GM23338 (cell line): Measurements from ENCODE around the gene PNPLA8. TPM values are rescaled to one million over a fixed set of nuclear protein-coding genes. Genes with fewer than 3 reads are reported as not detected.

Experiments used
- ATAC-seq: fragments of 200-7000 bp; cut with Tn5 transposase; 3 replicates; pipeline ENCODE4 v1.9.1; 2020
- DNase-seq: peaks from one replicate; pipeline ENCODE4 v3.0.0-alpha.2; 2015; ENCODE audit warnings: low spot score
- H2AFZ ChIP-seq: fragments of 200-600 bp; sonication (generic); 2 replicates; pipeline ENCODE4 v1.8.0; 2016; ENCODE audit warnings: antibody characterized with exemption, mild to moderate bottlenecking, moderate library complexity
- H3F3A ChIP-seq: fragments of 200-600 bp; sonication (generic); replicated peaks from 2 replicates; pipeline ENCODE4 v1.8.0; 2017; ENCODE audit warnings: antibody characterized with exemption, mixed run types, low read depth
- H3K27ac ChIP-seq: fragments of 200-600 bp; sonication (generic); 2 replicates; pipeline ENCODE4 v1.6.1; 2016; ENCODE audit warnings: low read depth
- H3K27me3 ChIP-seq: fragments of 200-600 bp; sonication (generic); 2 replicates; pipeline ENCODE4 v1.8.0; 2016; ENCODE audit warnings: mild to moderate bottlenecking, mixed run types, moderate library complexity; ENCODE audit not compliant: insufficient read depth
- H3K36me3 ChIP-seq: fragments of 200-600 bp; sonication (generic); 2 replicates; pipeline ENCODE4 v1.8.0; 2016; ENCODE audit warnings: mild to moderate bottlenecking; ENCODE audit not compliant: insufficient read depth
- H3K4me1 ChIP-seq: fragments of 200-600 bp; sonication (generic); 2 replicates; pipeline ENCODE4 v1.8.0; 2016; ENCODE audit warnings: mild to moderate bottlenecking, moderate library complexity; ENCODE audit not compliant: insufficient read depth
- H3K4me2 ChIP-seq: fragments of 200-600 bp; sonication (generic); 2 replicates; pipeline ENCODE4 v1.7.1; 2017; ENCODE audit warnings: mixed run types
- H3K4me3 ChIP-seq: fragments of 200-600 bp; sonication (generic); 2 replicates; pipeline ENCODE4 v1.6.1; 2016; ENCODE audit warnings: mixed run types
- H3K79me2 ChIP-seq: fragments of 200-600 bp; sonication (generic); replicated peaks from 2 replicates; pipeline ENCODE4 v1.8.0; 2017; ENCODE audit warnings: mild to moderate bottlenecking; ENCODE audit not compliant: insufficient read depth
- H3K9me2 ChIP-seq: fragments of 200-600 bp; sonication (generic); 2 replicates; pipeline ENCODE4 v1.8.0; 2017; ENCODE audit not compliant: insufficient read depth
- H4K20me1 ChIP-seq: fragments of 200-600 bp; sonication (generic); replicated peaks from 2 replicates; pipeline ENCODE4 v1.8.0; 2017; ENCODE audit warnings: mild to moderate bottlenecking; ENCODE audit not compliant: insufficient read depth
- H3K27ac Mint-ChIP-seq: 2 replicates; pipeline ENCODE4 v1.8.0; 2020; ENCODE audit warnings: inconsistent platforms, mild to moderate bottlenecking, moderate library complexity, mixed read lengths
- H3K27me3 Mint-ChIP-seq: 3 replicates; pipeline ENCODE4 v1.8.0; 2022; ENCODE audit warnings: low read depth, mild to moderate bottlenecking, moderate library complexity, mixed read lengths, inconsistent platforms; ENCODE audit not compliant: insufficient read depth, poor library complexity
- H3K36me3 Mint-ChIP-seq: 3 replicates; pipeline ENCODE4 v1.8.0; 2021; ENCODE audit warnings: low read depth, mild to moderate bottlenecking, inconsistent platforms, moderate library complexity, mixed read lengths
- H3K4me1 Mint-ChIP-seq: 3 replicates; pipeline ENCODE4 v1.8.0; 2020; ENCODE audit warnings: mild to moderate bottlenecking, inconsistent platforms, mixed read lengths
- H3K4me3 Mint-ChIP-seq: 3 replicates; pipeline ENCODE4 v1.8.0; 2021; ENCODE audit warnings: moderate library complexity, mild to moderate bottlenecking, inconsistent platforms, mixed read lengths
- H3K9me3 Mint-ChIP-seq: 3 replicates; pipeline ENCODE4 v1.8.0; 2020; ENCODE audit warnings: moderate library complexity, mild to moderate bottlenecking, inconsistent platforms, mixed read lengths
- CREB1 ChIP-seq: fragments of 250-450 bp; sonication (Bioruptor Pico); IDR thresholded peaks from 2 replicates; pipeline ENCODE4 v1.5.0; 2020; ENCODE audit warnings: low read depth, mild to moderate bottlenecking, moderate library complexity
- CTCF ChIP-seq, 2 experiments: fragments of 200-600 bp in 1 of 2; sonication (generic) in 1 of 2; conservative IDR thresholded peaks; 2 replicates each; pipeline versions ENCODE4 v1.5.1 to v1.6.1; 2016 to 2017; ENCODE audit warnings: antibody characterized with exemption in 2 of 2, low read depth in 2 of 2, mild to moderate bottlenecking in 2 of 2, moderate library complexity in 1 of 2
- ETS1 ChIP-seq: IDR thresholded peaks from 2 replicates; pipeline ENCODE4 v1.6.1; 2016; ENCODE audit warnings: antibody characterized with exemption
- EZH2 ChIP-seq: fragments of 200-600 bp; sonication (generic); IDR thresholded peaks from one replicate; pipeline ENCODE4 v1.8.0; 2017; ENCODE audit warnings: antibody characterized with exemption, mild to moderate bottlenecking, low read depth; ENCODE audit not compliant: unreplicated experiment
- EZH2phosphoT487 ChIP-seq: fragments of 200-600 bp; sonication (generic); IDR thresholded peaks from one replicate; pipeline ENCODE4 v1.8.1; 2018; ENCODE audit warnings: antibody characterized with exemption; ENCODE audit not compliant: unreplicated experiment
- JUNB ChIP-seq: IDR thresholded peaks from one replicate; pipeline ENCODE4 v1.6.1; 2016; ENCODE audit warnings: antibody characterized with exemption; ENCODE audit not compliant: unreplicated experiment
- NANOG ChIP-seq: IDR thresholded peaks from 2 replicates; pipeline ENCODE4 v1.6.1; 2016; ENCODE audit warnings: antibody characterized with exemption, borderline replicate concordance
- POLR2AphosphoS5 ChIP-seq: IDR thresholded peaks from 2 replicates; pipeline ENCODE4 v1.6.1; 2016; ENCODE audit warnings: antibody characterized with exemption, low read depth
- REST ChIP-seq: IDR thresholded peaks from one replicate; pipeline ENCODE4 v1.6.1; 2018; ENCODE audit warnings: antibody characterized with exemption; ENCODE audit not compliant: unreplicated experiment
- STAT1 ChIP-seq: IDR thresholded peaks from one replicate; pipeline ENCODE4 v1.6.1; 2016; ENCODE audit warnings: antibody characterized with exemption; ENCODE audit not compliant: unreplicated experiment
- ZNF114 ChIP-seq: fragments of 250-450 bp; sonication (Bioruptor Pico); IDR thresholded peaks from 2 replicates; pipeline ENCODE4 v1.5.0; 2020; ENCODE audit warnings: mild to moderate bottlenecking, moderate library complexity
- ZNF331 ChIP-seq: fragments of 250-450 bp; sonication (Bioruptor Pico); IDR thresholded peaks from 2 replicates; pipeline ENCODE4 v1.5.0; 2020; ENCODE audit warnings: low read depth, mild to moderate bottlenecking, moderate library complexity
- polyA plus RNA-seq: library from polyadenylated mRNA; unstranded; fragments of >200 nt; fragmentation: Nextera tagmentation; extraction: Ambion mirVana; gene quantifications from 2 replicates; pipeline ENCODE4 v1.2.1, GENCODE V29; 2016
- total RNA-seq: library from RNA; depleted of rRNA; stranded (reverse); fragments of >200 nt; shearing (Covaris generic); gene quantifications from 2 replicates; pipeline ENCODE4 v1.2.3, GENCODE V29; 2014
- TF ChIP-seq, protein P1 (sequence below): fragments of 250-450 bp; sonication (Bioruptor Pico); IDR thresholded peaks from 2 replicates; pipeline ENCODE4 v1.5.0; 2020; ENCODE audit warnings: mild to moderate bottlenecking, moderate library complexity

The PNPLA8 gene
- total and polyA plus RNA-seq, 2 experiments from 2014 or later: 12.5 to 13.6 TPM

DNA sequence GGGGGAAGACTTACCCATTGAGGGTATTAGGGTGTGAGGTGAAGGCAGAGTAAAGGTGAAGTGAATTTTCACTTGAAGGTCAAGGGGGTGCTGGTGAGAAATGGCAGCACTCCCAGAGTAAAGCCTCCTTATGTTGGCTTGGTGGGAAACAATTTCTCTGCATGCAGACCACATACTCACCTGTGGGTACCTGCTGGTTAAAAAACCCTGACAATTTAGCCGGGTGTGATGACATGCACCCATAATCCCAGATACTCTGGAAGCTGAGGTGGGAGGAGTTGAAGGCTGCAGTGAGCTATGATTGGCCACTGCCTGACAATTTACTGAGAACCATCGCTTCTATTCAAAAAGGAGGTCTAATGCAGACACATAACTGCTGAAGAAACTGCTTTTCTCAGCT lies 49.2 kb upstream of the PNPLA8 start:
- Histone ChIP-seq H3K79me2 (peaks cover 36% of the 10 kb centered on the region), H3K27me3 (no peaks in the 10 kb centered on the region), H3K4me2 (no peak overlapping the region), H3K36me3 (peaks cover 13% of the 10 kb centered on the region), H2AFZ (no peak overlapping the region), H3F3A (no peaks in the 10 kb centered on the region), H4K20me1 (0 out of 2 replicates have a peak, but pooled peaks cover 6% of the 10 kb centered on the region), H3K9me2 (no peaks in the 10 kb centered on the region), H3K27ac (no peak overlapping the region), H3K4me3 (no peak overlapping the region), H3K4me1 (no peaks in the 10 kb centered on the region)
- Mint-ChIP-seq H3K27ac (no peak overlapping the region), H3K36me3 (peaks cover 58% of the 10 kb centered on the region), H3K4me1 (peaks cover 9% of the 10 kb centered on the region; the same call in 2 of the 3 replicates), H3K4me3 (no peak overlapping the region), H3K9me3 (peaks cover 16% of the 10 kb centered on the region), H3K27me3 (peaks cover 4% of the 10 kb centered on the region)
- DNase-seq (no peak), ATAC-seq (no peak)
- TF ChIP-seq NANOG (no peak), EZH2 (no peak), EZH2phosphoT487 (no peak), ETS1 (no peak), JUNB (no peak), CREB1 (CRISPR knock-in tag) (no peak), ZNF331 (CRISPR knock-in tag) (no peak), CTCF (conservative IDR thresholded peaks at IDR 0.05; ENCODE audit: low read depth in 2 of 2) (no peak), ZNF114 (CRISPR knock-in tag) (no peak), POLR2AphosphoS5 (no peak), STAT1 (no peak), REST (no peak)
- TF ChIP-seq, protein P1, sequence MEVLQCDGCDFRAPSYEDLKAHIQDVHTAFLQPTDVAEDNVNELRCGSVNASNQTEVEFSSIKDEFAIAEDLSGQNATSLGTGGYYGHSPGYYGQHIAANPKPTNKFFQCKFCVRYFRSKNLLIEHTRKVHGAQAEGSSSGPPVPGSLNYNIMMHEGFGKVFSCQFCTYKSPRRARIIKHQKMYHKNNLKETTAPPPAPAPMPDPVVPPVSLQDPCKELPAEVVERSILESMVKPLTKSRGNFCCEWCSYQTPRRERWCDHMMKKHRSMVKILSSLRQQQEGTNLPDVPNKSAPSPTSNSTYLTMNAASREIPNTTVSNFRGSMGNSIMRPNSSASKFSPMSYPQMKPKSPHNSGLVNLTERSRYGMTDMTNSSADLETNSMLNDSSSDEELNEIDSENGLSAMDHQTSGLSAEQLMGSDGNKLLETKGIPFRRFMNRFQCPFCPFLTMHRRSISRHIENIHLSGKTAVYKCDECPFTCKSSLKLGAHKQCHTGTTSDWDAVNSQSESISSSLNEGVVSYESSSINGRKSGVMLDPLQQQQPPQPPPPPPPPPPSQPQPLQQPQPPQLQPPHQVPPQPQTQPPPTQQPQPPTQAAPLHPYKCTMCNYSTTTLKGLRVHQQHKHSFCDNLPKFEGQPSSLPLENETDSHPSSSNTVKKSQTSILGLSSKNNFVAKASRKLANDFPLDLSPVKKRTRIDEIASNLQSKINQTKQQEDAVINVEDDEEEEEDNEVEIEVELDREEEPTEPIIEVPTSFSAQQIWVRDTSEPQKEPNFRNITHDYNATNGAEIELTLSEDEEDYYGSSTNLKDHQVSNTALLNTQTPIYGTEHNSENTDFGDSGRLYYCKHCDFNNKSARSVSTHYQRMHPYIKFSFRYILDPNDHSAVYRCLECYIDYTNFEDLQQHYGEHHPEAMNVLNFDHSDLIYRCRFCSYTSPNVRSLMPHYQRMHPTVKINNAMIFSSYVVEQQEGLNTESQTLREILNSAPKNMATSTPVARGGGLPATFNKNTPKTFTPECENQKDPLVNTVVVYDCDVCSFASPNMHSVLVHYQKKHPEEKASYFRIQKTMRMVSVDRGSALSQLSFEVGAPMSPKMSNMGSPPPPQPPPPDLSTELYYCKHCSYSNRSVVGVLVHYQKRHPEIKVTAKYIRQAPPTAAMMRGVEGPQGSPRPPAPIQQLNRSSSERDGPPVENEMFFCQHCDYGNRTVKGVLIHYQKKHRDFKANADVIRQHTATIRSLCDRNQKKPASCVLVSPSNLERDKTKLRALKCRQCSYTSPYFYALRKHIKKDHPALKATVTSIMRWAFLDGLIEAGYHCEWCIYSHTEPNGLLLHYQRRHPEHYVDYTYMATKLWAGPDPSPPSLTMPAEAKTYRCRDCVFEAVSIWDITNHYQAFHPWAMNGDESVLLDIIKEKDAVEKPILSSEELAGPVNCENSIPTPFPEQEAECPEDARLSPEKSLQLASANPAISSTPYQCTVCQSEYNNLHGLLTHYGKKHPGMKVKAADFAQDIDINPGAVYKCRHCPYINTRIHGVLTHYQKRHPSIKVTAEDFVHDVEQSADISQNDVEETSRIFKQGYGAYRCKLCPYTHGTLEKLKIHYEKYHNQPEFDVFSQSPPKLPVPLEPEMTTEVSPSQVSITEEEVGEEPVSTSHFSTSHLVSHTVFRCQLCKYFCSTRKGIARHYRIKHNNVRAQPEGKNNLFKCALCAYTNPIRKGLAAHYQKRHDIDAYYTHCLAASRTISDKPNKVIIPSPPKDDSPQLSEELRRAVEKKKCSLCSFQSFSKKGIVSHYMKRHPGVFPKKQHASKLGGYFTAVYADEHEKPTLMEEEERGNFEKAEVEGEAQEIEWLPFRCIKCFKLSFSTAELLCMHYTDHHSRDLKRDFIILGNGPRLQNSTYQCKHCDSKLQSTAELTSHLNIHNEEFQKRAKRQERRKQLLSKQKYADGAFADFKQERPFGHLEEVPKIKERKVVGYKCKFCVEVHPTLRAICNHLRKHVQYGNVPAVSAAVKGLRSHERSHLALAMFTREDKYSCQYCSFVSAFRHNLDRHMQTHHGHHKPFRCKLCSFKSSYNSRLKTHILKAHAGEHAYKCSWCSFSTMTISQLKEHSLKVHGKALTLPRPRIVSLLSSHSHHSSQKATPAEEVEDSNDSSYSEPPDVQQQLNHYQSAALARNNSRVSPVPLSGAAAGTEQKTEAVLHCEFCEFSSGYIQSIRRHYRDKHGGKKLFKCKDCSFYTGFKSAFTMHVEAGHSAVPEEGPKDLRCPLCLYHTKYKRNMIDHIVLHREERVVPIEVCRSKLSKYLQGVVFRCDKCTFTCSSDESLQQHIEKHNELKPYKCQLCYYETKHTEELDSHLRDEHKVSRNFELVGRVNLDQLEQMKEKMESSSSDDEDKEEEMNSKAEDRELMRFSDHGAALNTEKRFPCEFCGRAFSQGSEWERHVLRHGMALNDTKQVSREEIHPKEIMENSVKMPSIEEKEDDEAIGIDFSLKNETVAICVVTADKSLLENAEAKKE (CRISPR knock-in tag): no peak
